ENCODE data around the gene ABHD2.

ABHD2 gene

GRCh38 chr15:89178307-89178977 is 90.2 kb downstream of the ABHD2 start:
- DNase-seq (ENCODE audit: low read depth) = no peak
- H3K4me3 ChIP-seq (ENCODE audit: low read length) = no peak overlapping the region
- TF ChIP-seq, protein P1, sequence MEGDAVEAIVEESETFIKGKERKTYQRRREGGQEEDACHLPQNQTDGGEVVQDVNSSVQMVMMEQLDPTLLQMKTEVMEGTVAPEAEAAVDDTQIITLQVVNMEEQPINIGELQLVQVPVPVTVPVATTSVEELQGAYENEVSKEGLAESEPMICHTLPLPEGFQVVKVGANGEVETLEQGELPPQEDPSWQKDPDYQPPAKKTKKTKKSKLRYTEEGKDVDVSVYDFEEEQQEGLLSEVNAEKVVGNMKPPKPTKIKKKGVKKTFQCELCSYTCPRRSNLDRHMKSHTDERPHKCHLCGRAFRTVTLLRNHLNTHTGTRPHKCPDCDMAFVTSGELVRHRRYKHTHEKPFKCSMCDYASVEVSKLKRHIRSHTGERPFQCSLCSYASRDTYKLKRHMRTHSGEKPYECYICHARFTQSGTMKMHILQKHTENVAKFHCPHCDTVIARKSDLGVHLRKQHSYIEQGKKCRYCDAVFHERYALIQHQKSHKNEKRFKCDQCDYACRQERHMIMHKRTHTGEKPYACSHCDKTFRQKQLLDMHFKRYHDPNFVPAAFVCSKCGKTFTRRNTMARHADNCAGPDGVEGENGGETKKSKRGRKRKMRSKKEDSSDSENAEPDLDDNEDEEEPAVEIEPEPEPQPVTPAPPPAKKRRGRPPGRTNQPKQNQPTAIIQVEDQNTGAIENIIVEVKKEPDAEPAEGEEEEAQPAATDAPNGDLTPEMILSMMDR (IDR thresholded peaks at IDR 0.05; ENCODE audit: insufficient read depth, low read depth, low read length, missing control alignments) = no peak

GRCh38 chr15:89179966-89180875 is 92.0 kb downstream of the ABHD2 start:
- DNase-seq (ENCODE audit: low read depth) = no peak
- TF ChIP-seq, protein P1 (IDR thresholded peaks at IDR 0.05; ENCODE audit: insufficient read depth, low read depth, low read length, missing control alignments) = no peak
- no peak overlapping the region for H3K4me3 ChIP-seq (ENCODE audit: low read length)

DNA sequence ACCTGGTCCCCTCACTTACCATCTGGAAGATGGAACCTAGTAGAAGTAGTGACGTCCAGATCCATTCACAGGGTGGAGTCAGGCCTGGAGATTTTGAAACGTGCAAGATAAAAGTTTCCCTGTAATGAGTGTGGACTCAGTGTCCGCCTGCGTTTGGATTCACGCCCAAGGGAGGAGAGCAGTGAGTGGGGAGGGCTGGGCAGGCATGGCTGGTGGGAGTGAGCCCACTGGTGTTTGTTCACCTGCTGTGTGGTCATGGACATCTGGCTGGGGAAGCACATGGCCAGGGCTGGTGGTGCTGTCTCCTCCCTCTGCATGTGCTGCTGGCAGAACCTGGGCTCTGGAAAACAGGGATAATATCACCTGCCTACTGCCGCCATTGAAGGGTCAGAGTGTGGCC is 96.1 kb downstream of the ABHD2 start:
- no peak overlapping the region for H3K4me3 ChIP-seq (ENCODE audit: low read length)
- no peak for DNase-seq (ENCODE audit: low read depth)
- TF ChIP-seq, protein P1 (IDR thresholded peaks at IDR 0.05; ENCODE audit: insufficient read depth, low read depth, low read length, missing control alignments) = no peak

- H3K4me3 ChIP-seq (ENCODE audit: low read length) = no peak overlapping the region
- TF ChIP-seq, protein P1 (IDR thresholded peaks at IDR 0.05; ENCODE audit: insufficient read depth, low read depth, low read length, missing control alignments) = no peak
- no peak for DNase-seq (ENCODE audit: low read depth)
Measured at GRCh38 chr15:89184886-89185526, 96.8 kb downstream of the ABHD2 start.

- TF ChIP-seq, protein P1 (IDR thresholded peaks at IDR 0.05; ENCODE audit: insufficient read depth, low read depth, low read length, missing control alignments) = no peak
- no peak for DNase-seq (ENCODE audit: low read depth)
- H3K4me3 ChIP-seq (ENCODE audit: low read length) = no peak overlapping the region
Measured at GRCh38 chr15:89186803-89187202, 98.5 kb downstream of the ABHD2 start.

DNA sequence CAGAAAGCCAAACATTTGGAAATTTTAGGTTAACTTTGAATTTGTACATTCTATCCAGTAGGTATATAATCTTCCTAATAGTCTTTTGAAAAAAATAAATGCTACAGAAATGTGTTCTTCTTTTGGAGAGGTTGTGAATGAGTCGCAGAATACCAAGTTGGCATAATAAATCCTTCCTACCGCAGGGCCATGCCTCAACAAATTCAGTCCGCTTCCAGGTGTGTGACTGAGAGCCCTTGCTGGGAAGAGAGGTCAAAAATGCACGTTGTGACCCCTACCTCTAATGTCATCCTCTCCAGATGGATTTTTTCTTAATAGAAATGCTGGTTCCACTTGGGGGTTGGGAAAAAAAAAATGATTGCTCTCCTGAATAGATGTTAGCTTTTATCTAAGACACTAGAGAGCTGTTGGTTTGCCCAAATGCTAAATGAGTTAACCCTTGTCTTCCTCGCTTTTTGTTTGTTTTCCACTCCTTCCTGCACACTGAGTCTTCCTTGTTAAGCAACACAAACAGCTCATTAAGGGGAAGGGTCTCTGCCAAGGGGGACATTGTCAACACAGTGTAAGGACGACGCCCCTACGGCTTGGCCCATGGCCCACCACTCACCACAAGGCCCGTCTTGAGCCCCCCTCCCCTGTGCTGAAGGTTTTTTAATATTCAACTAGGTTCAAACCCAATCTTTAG is 99.2 kb downstream of the ABHD2 start:
- peak; percentile 17 for DNase-seq (ENCODE audit: low read depth)
- no peak overlapping the region for H3K4me3 ChIP-seq (ENCODE audit: low read length)
- TF ChIP-seq, protein P1 (IDR thresholded peaks at IDR 0.05; ENCODE audit: insufficient read depth, low read depth, low read length, missing control alignments) = no peak
